ENCODE results near the gene MCC. TPM values are rescaled to one million over a fixed set of nuclear protein-coding genes. Genes with fewer than 3 reads are reported as not detected.

The MCC gene
- total RNA-seq, 3 donors from 2014 or later (not counting 1 experiment from before 2014, with no cell fraction given) = 0.68 to 1.8 (median 1.4) TPM

DNA sequence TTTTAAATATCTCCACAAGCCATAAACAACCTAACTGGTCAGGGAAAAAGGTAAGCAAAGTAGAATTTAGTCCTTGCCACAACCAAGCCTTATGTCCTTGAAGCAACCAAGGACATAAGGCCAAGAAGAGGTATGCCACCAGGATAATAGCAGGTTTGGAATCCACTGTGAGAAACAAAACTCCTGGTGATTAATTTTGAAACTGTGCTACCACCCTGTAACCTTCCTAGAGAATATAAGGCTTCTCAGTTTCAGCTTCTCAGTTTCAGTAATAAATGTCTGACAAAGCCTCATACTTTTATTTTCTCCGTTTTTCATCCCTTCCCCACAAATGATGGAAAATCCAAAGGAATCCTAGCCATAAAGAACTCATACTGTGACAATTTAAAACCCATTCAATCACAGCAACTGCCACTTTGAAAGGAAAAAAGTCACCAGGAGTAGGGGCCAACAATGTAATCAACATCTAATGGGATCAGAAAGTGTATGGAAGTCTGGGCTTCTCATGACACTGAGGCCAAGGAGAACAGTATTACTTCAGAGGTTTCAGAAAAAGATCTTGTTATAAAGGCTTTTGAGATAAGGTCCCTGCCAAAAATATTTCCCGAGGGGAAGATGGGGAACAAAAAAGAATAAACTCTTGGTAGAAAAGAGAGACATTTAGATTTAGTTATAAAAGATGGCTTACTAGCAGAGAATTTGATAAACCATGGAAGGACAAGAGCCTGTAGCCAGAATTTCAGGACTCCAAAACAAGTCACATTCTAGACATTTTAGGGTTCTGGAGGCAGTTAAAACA is 242.6 kb downstream of the MCC start:
- 71% methylated on average over 2 of the region's 2 CpGs for WGBS (ENCODE audit: insufficient coverage)
- no peak for DNase-seq
- TF ChIP-seq, protein P1, sequence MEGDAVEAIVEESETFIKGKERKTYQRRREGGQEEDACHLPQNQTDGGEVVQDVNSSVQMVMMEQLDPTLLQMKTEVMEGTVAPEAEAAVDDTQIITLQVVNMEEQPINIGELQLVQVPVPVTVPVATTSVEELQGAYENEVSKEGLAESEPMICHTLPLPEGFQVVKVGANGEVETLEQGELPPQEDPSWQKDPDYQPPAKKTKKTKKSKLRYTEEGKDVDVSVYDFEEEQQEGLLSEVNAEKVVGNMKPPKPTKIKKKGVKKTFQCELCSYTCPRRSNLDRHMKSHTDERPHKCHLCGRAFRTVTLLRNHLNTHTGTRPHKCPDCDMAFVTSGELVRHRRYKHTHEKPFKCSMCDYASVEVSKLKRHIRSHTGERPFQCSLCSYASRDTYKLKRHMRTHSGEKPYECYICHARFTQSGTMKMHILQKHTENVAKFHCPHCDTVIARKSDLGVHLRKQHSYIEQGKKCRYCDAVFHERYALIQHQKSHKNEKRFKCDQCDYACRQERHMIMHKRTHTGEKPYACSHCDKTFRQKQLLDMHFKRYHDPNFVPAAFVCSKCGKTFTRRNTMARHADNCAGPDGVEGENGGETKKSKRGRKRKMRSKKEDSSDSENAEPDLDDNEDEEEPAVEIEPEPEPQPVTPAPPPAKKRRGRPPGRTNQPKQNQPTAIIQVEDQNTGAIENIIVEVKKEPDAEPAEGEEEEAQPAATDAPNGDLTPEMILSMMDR (IDR thresholded peaks at IDR 0.05) = no peak

DNA sequence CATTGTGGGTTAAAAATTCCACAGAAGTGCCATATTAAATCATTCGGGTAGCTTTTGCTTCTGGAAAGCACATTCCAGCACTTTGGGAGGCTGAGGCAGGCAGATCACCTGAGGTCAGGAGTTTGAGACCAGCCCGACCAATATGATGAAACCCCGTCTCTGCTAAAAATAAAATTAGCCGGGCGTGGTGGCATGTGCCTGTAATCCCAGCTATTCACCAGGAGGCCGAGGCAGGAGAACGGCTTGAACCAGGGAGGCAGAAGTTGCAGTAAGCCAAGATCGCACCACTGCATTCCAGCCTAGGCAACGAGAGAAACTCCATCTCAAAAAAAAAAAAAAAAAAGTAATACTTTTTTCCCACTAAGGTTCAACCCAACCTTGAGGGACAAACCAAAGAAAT is 243.3 kb downstream of the MCC start:
- Histone ChIP-seq H3K27ac (ENCODE audit: low read length) (no peak overlapping the region), H3K27me3 (ENCODE audit: control insufficient read depth, insufficient read depth, low read length) (no peaks in the 10 kb centered on the region), H3K4me3 (ENCODE audit: low read length) (no peak overlapping the region), H3K4me1 (ENCODE audit: control insufficient read depth, insufficient read depth, low read length) (no peaks in the 10 kb centered on the region), H3K9me3 (ENCODE audit: control insufficient read depth, insufficient read depth, low read length) (no peaks in the 10 kb centered on the region), H3K36me3 (ENCODE audit: control insufficient read depth, insufficient read depth, low read length) (no peaks in the 10 kb centered on the region)
- Mint-ChIP-seq H3K4me1 (no peaks in the 10 kb centered on the region), H3K4me3 (no peak overlapping the region), H3K27ac (no peak overlapping the region), H3K27me3 (ENCODE audit: low read depth in 2 of 2) (peaks cover 26 to 65% of the 10 kb centered on the region in 2 donors), H3K36me3 (no peaks in the 10 kb centered on the region), H3K9me3 (no peaks in the 10 kb centered on the region)
- 88% methylated on average over 9 of the region's 9 CpGs for WGBS (ENCODE audit: insufficient coverage)
- no peak for DNase-seq
- ATAC-seq = no peak
- TF ChIP-seq, protein P1 (IDR thresholded peaks at IDR 0.05) = no peak
- intact Hi-C loops (cut with micrococcal nuclease) = no loop called here

More for the DNA sequence above, 242.6 kb downstream of the MCC start:
- intact Hi-C loops (cut with micrococcal nuclease) = no loop called here
- Histone ChIP-seq H3K4me3 (ENCODE audit: low read length) (no peak overlapping the region), H3K4me1 (ENCODE audit: control insufficient read depth, insufficient read depth, low read length) (no peaks in the 10 kb centered on the region), H3K27ac (ENCODE audit: low read length) (no peak overlapping the region), H3K9me3 (ENCODE audit: control insufficient read depth, insufficient read depth, low read length) (no peaks in the 10 kb centered on the region), H3K27me3 (ENCODE audit: control insufficient read depth, insufficient read depth, low read length) (no peaks in the 10 kb centered on the region), H3K36me3 (ENCODE audit: control insufficient read depth, insufficient read depth, low read length) (no peaks in the 10 kb centered on the region)
- Mint-ChIP-seq H3K9me3 (no peaks in the 10 kb centered on the region), H3K4me3 (no peak overlapping the region), H3K36me3 (no peaks in the 10 kb centered on the region), H3K4me1 (no peaks in the 10 kb centered on the region), H3K27ac (no peak overlapping the region), H3K27me3 (ENCODE audit: low read depth in 2 of 2) (peaks cover 26 to 60% of the 10 kb centered on the region in 2 donors)
- no peak for ATAC-seq

DNA sequence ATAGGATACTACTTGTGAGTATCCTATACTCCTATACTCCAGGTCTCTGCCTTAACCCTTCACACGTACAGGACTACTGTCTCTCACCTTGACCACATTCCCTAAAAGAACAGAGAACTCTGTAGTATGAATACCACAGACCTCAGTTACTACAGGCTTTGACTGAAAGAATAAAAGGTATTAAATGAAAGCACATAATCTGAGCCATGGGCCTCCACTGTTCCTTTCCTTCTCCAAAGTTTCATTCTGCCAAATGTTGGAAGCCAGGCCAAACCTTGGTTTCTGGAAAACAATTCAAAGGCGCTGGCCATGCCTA is 244.9 kb downstream of the MCC start:
- H3K27ac ChIP-seq (ENCODE audit: low read length) = no peak overlapping the region
- no peaks in the 10 kb centered on the region for H3K36me3 ChIP-seq (ENCODE audit: control insufficient read depth, insufficient read depth, low read length)
- intact Hi-C loops (cut with micrococcal nuclease) = no loop called here
- H3K27me3 ChIP-seq (ENCODE audit: control insufficient read depth, insufficient read depth, low read length) = no peaks in the 10 kb centered on the region
- Mint-ChIP-seq H3K4me3 (no peak overlapping the region), H3K4me1 (no peaks in the 10 kb centered on the region), H3K36me3 (no peaks in the 10 kb centered on the region), H3K27ac (no peak overlapping the region), H3K27me3 (ENCODE audit: low read depth in 2 of 2) (peaks cover 20 to 66% of the 10 kb centered on the region in 2 donors), H3K9me3 (no peaks in the 10 kb centered on the region)
- DNase-seq (no peak), ATAC-seq (no peak)
- no peak overlapping the region for H3K4me3 ChIP-seq (ENCODE audit: low read length)
- H3K4me1 ChIP-seq (ENCODE audit: control insufficient read depth, insufficient read depth, low read length) = no peaks in the 10 kb centered on the region
- 54% methylated on average over 2 of the region's 2 CpGs for WGBS (ENCODE audit: insufficient coverage)
- no peaks in the 10 kb centered on the region for H3K9me3 ChIP-seq (ENCODE audit: control insufficient read depth, insufficient read depth, low read length)
- TF ChIP-seq, protein P1 (IDR thresholded peaks at IDR 0.05) = no peak

All from natural killer cell (primary cell).